GM19099 (cell line): ENCODE results near the gene SH3BP4.

Experiments used
- POLR2A ChIP-seq: IDR thresholded peaks from 3 replicates; pipeline ENCODE4 v1.6.1; 2011; ENCODE audit warnings: low read depth; ENCODE audit not compliant: insufficient read length; ENCODE audit errors: extremely low read depth

The SH3BP4 gene

DNA sequence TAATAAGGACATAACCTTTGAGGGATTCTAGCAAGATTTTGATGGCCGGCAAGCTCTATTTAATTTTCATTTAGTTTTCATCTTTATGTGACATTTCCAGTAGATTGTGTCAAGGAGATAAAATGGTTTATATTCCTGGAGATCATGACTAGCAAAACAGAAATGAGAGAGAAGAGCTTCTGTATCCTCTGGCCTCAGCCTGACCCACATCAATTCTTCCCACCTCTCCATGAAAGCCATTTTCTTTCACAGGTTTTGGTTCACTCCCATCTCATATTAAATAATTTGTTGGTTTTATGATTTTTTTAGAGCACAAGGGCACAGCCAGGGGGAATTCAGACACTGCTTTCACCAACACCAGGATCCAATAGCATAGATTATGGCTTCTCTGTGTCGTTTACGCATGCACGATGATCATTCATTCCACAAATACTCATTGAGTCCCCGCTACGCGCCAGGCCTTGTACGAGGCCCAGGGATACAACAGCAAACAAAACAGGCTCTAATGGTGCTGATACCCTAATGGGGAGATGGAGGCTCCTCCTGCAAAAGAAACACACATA, 85.9 kb downstream of the SH3BP4 start:
- TF ChIP-seq POLR2A = no peak

DNA sequence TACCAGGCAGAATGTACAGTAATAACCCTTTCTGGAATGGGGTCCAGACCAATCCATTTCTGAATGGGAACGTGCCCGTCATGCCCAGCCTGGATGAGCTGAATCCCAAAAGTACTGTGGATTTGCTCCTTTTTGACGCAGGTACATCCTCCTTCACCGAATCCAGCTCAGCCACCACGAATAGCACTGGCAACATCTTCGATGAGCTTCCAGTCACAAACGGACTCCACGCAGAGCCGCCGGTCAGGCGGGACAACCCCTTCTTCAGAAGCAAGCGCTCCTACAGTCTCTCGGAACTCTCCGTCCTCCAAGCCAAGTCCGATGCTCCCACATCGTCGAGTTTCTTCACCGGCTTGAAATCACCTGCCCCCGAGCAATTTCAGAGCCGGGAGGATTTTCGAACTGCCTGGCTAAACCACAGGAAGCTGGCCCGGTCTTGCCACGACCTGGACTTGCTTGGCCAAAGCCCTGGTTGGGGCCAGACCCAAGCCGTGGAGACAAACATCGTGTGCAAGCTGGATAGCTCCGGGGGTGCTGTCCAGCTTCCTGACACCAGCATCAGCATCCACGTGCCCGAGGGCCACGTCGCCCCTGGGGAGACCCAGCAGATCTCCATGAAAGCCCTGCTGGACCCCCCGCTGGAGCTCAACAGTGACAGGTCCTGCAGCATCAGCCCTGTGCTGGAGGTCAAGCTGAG, 89.6 kb downstream of the SH3BP4 start:
- TF ChIP-seq POLR2A = no peak

DNA sequence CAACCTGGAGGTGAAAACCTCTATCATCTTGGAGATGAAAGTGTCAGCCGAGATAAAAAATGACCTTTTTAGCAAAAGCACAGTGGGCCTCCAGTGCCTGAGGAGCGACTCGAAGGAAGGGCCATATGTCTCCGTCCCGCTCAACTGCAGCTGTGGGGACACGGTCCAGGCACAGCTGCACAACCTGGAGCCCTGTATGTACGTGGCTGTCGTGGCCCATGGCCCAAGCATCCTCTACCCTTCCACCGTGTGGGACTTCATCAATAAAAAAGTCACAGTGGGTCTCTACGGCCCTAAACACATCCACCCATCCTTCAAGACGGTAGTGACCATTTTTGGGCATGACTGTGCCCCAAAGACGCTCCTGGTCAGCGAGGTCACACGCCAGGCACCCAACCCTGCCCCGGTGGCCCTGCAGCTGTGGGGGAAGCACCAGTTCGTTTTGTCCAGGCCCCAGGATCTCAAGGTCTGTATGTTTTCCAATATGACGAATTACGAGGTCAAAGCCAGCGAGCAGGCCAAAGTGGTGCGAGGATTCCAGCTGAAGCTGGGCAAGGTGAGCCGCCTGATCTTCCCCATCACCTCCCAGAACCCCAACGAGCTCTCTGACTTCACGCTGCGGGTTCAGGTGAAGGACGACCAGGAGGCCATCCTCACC, 90.2 kb downstream of the SH3BP4 start:
- no peak for TF ChIP-seq POLR2A

DNA sequence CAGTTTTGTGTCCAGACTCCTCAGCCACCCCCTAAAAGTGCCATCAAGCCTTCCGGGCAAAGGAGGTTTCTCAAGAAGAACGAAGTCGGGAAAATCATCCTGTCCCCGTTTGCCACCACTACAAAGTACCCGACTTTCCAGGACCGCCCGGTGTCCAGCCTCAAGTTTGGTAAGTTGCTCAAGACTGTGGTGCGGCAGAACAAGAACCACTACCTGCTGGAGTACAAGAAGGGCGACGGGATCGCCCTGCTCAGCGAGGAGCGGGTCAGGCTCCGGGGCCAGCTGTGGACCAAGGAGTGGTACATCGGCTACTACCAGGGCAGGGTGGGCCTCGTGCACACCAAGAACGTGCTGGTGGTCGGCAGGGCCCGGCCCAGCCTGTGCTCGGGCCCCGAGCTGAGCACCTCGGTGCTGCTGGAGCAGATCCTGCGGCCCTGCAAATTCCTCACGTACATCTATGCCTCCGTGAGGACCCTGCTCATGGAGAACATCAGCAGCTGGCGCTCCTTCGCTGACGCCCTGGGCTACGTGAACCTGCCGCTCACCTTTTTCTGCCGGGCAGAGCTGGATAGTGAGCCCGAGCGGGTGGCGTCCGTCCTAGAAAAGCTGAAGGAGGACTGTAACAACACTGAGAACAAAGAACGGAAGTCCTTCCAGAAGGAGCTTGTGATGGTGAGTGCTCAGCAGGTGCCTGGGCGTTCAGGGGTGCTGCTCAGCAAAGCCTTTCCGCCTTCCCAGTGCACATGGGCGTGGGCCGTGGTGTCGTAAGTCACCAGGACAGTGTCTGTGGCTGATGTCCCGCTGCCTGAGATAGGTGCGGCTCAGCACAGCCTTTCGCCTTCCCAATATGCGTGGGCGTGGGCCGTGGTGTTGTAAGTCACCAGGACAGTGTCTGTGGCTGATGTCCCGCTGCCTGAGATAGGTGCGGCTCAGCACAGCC, 91.0 kb downstream of the SH3BP4 start:
- no peak for TF ChIP-seq POLR2A

DNA sequence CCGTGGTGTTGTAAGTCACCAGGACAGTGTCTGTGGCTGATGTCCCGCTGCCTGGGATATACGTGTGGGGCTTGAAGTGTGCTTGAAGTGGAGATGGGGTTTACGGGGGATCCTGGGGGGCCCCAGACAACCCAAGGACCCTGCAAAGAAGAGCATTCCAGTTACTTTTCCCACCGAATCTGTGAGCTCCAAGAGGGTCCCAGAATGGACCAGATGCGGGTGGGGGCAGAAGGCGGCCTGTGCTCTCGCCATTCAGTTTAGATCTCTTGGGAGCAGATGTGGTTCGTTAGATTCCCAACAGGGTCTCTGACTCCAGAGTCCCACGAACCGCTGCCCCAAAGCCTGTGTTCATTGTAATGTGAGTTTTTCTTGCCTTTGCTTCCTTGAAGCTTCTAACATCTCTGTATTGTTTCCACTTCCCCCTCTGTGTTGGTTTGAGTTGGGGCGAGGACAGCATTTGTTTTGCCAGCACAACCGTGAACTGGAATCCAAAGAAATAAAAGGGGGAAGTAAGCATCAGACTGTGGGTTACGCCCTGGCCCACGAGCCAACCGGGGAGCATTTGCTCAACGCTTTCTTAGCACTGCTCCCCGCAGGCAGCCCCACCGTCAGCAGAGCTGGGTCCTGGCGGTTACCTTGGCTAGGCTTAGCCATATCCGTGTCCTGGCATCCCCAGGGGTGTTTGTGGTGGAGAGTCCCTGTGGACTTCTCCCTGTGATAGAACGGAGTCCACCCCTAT, 92.1 kb downstream of the SH3BP4 start:
- no peak for TF ChIP-seq POLR2A

DNA sequence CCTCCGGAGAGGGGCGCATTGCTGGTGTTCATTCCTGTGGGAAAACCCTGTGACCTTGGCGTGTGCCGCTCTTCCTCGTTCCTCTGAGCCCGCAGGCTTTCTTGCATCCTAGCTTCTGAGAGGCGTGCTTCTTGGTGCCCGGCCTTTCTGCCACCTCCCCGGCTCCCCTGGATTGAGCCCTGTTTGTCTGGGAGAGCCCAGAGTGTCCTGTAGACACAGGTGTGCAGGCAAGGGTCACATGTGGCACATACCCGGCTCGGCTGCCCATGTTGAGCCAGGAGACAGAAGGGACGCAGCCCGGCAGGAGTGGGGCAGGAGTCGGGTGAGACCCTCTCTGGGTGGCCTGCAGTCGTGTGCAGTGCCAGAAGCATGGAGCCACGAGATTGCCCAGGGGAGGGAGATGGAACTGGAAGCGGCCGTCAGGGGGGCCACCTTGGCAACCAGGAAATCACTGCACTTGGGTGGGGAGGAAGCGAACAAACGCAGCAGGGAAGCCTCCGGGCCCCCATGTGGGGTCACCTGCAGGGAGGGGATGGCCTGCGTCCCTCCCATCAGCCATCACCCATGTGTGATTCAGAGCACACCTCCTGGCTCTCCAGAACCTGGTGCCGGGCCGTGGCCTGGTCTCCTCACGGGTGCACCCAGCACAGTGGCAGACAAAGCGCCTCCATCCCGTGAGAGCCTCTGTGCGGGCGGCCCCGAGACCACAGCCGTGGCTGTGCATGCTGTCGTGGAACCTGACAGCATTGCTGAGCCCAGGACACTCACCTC, 92.9 kb downstream of the SH3BP4 start:
- TF ChIP-seq POLR2A = no peak

DNA sequence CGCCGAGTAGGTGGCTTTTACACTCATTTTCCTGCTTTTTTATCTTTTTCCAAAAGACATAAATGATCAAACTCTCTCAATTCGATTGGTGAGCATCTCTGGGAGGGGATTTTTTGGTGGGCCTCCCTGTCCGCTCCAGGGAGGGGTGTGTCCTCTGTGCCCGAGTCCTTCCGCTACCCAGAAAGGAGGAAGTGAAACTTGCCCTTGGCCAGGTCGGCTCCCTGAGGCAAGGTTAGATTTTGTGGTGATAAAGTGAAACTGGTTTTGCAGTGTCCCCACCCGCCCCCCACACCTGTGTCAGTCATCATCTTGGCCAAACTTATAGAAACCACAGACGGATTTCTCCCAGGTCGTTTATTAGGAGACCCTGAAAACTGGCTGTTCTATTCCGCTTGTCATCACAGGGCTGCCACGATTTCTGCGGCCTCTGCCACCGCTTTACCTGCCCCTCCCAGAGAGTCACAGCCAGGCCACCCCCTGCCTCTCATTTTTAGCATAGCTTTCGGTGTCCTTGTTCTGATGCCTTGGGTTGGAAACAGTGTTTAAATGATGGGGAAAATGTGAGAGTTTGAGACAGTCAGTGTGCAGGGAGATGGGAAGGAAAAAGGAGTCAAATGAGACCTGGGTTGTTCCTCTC, 93.6 kb downstream of the SH3BP4 start:
- no peak for TF ChIP-seq POLR2A

DNA sequence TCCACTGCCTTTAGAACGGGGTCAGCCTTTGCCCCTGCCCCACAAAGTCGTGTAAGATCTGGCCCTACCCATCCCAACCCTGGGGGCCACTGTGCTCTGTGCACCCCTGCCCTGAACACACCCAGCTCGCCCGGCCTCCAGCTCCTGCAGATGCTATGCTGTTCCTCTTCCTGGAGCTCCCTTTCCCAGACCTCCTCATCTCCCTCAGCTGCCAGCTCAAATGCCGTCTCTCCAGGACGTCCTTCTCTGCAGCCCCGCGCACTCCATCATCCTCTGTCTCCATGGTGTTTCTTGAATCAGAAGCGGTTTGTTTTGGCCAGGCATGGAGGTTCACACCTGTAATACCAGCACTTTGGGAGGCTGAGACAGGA, 94.1 kb downstream of the SH3BP4 start:
- no peak for TF ChIP-seq POLR2A

DNA sequence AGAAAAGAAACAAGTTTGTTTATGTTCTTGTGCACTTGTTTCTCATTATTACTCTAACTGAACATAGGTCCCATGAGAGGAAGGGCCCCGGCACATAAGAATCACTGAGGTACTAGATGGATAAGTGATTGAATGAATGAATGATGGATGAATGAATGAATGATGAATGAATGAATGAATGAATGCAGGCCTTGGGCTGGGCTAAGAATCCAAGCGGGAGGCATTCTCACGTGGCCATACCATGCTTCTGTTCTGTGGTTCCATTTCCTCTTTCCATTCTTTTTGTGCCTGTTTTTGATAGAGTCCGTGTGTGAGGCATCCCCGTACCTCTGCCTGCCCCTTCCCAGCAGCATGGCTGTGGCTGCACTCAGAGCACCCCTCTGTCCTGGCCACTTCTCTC, 94.8 kb downstream of the SH3BP4 start:
- no peak for TF ChIP-seq POLR2A

DNA sequence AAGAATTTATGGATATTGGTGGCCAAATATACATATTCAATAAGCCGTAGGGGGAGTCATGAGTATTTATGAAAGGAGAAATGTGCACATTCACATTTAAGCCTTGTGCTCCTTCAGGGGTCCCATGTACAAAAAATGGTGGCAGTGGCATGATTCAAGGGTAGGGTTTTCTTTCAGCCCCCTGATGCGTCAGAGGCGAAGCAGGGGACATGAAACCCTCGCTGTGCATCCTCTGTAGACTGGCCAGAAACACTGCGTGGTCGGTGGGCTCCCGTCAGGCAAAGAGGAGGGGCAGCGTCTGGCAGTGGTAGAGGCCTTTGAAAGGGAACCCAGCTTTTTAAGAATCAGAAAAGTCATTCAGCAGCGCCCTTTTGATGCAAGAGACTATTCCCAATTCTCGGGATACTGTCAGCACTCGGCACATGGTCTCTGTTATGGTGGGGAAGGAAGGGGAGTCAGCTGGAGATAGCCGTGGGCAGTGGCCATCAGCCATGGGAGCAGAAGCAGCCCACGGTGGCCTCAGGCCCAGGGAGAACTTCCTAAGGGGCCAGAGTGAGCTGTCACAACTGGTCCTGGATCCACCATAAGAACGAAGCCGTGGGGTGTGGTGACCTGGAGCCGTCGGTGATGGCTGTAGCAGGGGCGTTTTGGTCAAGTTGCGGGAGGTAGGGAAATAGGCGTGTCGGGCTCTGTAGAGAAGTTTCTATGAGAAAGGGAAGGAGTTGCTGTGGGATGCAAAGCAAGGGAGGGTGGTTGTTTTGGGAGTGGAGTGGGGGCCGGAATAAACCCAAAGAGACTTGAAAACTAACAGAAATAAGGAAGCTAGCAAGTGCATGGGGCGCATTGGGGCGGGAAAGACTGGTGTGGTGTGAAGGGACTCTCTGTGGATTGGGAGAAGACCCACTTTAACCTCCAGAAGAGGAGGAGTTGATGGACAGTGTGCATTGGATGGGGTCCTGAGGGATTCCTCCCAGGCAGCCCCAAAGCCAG, 95.6 kb downstream of the SH3BP4 start:
- no peak for TF ChIP-seq POLR2A

DNA sequence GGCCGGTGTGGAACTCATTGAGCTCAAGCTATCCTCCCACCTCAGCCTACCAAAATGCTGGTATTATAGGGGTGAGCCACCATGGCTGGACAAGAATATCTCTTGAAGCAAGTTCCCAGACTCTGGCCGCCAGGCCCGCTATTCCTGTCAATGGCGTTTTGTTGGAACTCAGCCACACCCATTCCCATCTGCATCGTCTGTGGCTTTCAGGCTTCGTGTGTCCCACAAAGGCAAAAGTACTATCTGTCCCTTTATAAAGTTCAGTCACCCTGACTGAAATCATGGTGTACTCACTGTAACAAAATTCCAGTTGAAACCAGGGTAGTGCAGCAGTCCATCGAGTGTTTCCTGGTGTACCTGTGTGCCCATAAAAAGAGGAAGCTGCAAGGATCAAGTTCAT, 96.7 kb downstream of the SH3BP4 start:
- TF ChIP-seq POLR2A = no peak

DNA sequence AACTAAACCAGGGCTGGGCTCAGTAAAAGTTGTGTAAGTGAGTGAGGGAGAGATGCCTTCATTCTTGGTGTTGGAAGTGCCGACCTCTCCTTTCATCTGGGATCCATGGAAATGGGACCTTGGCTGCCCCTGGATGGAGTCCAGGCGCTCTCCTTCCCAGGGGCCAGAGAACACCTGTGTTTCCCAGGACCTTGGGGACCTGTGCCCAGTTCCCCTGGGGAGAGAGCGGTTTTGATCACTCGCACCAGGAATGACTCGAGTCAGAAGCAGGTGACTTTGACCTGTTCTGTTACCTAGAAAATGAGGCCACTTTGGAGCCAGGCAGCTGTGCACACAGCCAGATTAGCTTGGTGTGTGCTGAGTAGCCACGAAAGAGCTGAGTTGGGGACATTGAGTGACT, 97.3 kb downstream of the SH3BP4 start:
- no peak for TF ChIP-seq POLR2A

DNA sequence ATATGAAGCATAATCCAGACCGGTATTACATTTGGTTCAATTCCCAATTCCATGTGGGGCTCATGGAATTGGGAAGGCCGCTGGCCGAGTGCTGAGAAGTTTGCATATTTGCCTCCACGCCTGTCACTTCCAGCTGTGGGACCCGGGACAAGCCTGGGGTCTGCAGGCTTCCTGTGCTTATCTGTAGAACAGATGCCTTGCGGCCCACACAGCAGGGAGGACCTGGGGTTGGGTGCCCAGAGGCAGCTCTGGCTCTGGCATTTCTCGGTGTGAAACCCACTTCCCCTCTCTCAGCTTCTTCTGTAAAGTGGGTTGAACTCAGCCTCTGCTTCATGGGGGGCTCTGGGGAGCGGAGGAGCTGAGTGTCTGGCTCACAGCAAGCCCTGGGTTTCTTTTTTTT, 97.9 kb downstream of the SH3BP4 start:
- no peak for TF ChIP-seq POLR2A

DNA sequence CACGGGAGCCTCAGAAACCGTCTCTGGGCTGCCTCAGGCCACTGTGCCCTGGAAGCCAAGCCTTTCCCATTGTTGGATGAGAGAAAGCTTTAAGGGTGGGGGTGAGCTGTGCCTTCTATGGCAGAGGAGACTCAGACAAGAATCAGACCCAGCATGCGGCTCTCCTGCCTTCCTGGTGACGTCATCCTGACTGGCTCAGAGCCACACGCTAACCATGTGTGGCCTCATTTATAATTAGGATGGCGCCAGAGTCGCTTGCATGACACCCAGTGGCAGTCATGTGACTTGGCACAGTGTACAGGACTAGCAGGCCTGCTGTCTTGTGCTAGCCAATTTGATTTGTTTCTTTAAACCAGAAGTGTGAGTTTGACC, 99.1 kb downstream of the SH3BP4 start:
- no peak for TF ChIP-seq POLR2A
